ENCODE data around the gene RAB3D. TPM values are rescaled to one million over a fixed set of nuclear protein-coding genes. Genes with fewer than 3 reads are reported as not detected.
"Not testable (repeated sequence)": the region's sequence is repeated elsewhere in the genome, so short reads cannot be mapped to it uniquely, and the experiment has no call there.

RAB3D gene
- total RNA-seq, 4 donors from 2014 or later: 9.5 to 16.4 (median 12.7) TPM

DNA sequence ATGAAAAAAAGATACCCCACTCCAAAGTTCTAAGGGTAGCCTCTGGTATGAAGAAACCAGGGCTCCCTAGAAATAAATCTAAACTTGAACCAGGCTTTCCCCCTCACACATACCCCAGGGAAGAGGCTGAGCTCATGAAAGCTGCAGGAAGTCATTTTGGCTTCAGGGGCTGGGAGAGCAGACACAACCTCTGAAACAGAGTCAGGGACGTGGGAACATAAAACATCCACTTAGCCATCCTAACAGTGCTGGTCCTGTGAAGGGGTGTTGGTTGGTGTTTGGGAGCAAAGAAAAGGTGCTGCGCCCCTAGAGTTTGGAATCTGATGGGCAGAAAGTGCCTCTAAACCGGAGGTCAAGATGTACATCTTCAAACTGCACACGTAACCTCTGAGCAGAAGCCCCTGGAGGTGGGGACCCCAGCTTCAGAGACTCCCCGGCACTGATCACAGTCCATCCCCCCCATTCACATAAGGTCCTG is 15.8 kb downstream of the RAB3D start:
- Histone ChIP-seq H3K4me3 (no peak overlapping the region), H3K36me3 (peaks cover 0 to 8% (median 0%) of the 10 kb centered on the region in 3 donors), H3K27ac (peak overlapping the region; percentile 43 to 73 (median 66)), H3K4me1 (peaks cover 0 to 22% (median 0%) of the 10 kb centered on the region in 4 donors), H3K9me3 (no peaks in the 10 kb centered on the region), H3K27me3 (no peaks in the 10 kb centered on the region)
- TF ChIP-seq, protein P1, sequence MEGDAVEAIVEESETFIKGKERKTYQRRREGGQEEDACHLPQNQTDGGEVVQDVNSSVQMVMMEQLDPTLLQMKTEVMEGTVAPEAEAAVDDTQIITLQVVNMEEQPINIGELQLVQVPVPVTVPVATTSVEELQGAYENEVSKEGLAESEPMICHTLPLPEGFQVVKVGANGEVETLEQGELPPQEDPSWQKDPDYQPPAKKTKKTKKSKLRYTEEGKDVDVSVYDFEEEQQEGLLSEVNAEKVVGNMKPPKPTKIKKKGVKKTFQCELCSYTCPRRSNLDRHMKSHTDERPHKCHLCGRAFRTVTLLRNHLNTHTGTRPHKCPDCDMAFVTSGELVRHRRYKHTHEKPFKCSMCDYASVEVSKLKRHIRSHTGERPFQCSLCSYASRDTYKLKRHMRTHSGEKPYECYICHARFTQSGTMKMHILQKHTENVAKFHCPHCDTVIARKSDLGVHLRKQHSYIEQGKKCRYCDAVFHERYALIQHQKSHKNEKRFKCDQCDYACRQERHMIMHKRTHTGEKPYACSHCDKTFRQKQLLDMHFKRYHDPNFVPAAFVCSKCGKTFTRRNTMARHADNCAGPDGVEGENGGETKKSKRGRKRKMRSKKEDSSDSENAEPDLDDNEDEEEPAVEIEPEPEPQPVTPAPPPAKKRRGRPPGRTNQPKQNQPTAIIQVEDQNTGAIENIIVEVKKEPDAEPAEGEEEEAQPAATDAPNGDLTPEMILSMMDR (IDR thresholded peaks at IDR 0.05): no peak
- TF ChIP-seq POLR2A (IDR thresholded peaks at IDR 0.05): no peak
- DNase-seq: no peak

- H3K36me3 ChIP-seq: peaks cover 0 to 8% (median 0%) of the 10 kb centered on the region in 3 donors
- H3K27ac ChIP-seq: no peak overlapping the region
- peaks cover 0 to 22% (median 0%) of the 10 kb centered on the region in 4 donors for H3K4me1 ChIP-seq
- no peaks in the 10 kb centered on the region for H3K9me3 ChIP-seq
- TF ChIP-seq POLR2A (IDR thresholded peaks at IDR 0.05): no peak
- TF ChIP-seq, protein P1 (IDR thresholded peaks at IDR 0.05): no peak
- no peak overlapping the region for H3K4me3 ChIP-seq
- no peak for DNase-seq
- no peaks in the 10 kb centered on the region for H3K27me3 ChIP-seq
Measured at GRCh38 chr19:11322269-11323024, 17.0 kb downstream of the RAB3D start.

- Histone ChIP-seq H3K27me3 (no peaks in the 10 kb centered on the region), H3K9me3 (no peaks in the 10 kb centered on the region), H3K27ac (no peak overlapping the region), H3K36me3 (no peaks in the 10 kb centered on the region), H3K4me3 (no peak overlapping the region), H3K4me1 (peaks cover 0 to 22% (median 0%) of the 10 kb centered on the region in 4 donors)
- TF ChIP-seq, protein P1 (IDR thresholded peaks at IDR 0.05): peak in 1 of 6 experiments; percentile 5
- TF ChIP-seq POLR2A (IDR thresholded peaks at IDR 0.05): no peak
- no peak for DNase-seq
Measured at GRCh38 chr19:11321191-11322126, 18.0 kb downstream of the RAB3D start.

- H3K4me1 ChIP-seq: peaks cover 0 to 22% (median 0%) of the 10 kb centered on the region in 4 donors
- not testable (repeated sequence) for H3K36me3 ChIP-seq, H3K4me3 ChIP-seq, H3K9me3 ChIP-seq, H3K27ac ChIP-seq, H3K27me3 ChIP-seq, DNase-seq
Measured at GRCh38 chr19:11320278-11320995, 19.0 kb downstream of the RAB3D start.

DNA sequence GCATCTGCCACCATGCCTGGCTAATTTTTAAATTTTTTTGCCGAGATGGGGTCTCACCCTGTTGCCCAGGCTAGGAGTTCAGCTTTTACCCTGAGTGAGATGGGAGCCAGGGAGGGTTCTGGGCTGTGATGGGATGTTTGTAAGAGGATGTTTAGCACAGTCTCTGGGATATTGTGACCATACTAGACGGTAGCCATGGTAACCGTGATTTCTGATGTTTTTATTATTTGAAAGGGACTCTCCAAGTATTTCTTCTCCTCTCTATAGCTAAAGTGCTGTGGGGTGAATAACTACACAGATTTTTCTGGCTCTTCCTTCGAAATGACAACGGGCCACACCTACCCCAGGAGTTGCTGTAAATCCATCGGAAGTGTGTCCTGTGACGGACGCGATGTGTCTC is 33.1 kb downstream of the RAB3D start:
- no peak overlapping the region for H3K27ac ChIP-seq
- no peak overlapping the region for H3K4me3 ChIP-seq
- no peaks in the 10 kb centered on the region for H3K9me3 ChIP-seq
- DNase-seq: no peak
- H3K27me3 ChIP-seq: no peaks in the 10 kb centered on the region
- H3K36me3 ChIP-seq: no peaks in the 10 kb centered on the region
- no peak for TF ChIP-seq POLR2A (IDR thresholded peaks at IDR 0.05)
- TF ChIP-seq, protein P1 (IDR thresholded peaks at IDR 0.05): no peak
- H3K4me1 ChIP-seq: no peaks in the 10 kb centered on the region
